Calu3 (cell line): ENCODE results near the gene NEDD4L. TPM values are rescaled to one million over a fixed set of nuclear protein-coding genes. Genes with fewer than 3 reads are reported as not detected.

Experiments used
- BruUV-seq: library from RNA; stranded (reverse); fragments of 400-500 nt; replicated peaks from 2 replicates; lab custom pipeline; 2021; lab: Mats Ljungman, UMichigan
- CTCF ChIA-PET: fragments of 300-600 bp; sonication (Branson Sonifier 250); formaldehyde crosslinking; loops from one replicate; lab custom pipeline; 2022; ENCODE audit warnings: antibody characterized with exemption; lab: Charles Lee
- DNase-seq: peaks from one replicate; pipeline ENCODE4 v3.0.0; 2022
- H3K27ac Mint-ChIP-seq: one replicate; pipeline ENCODE4 v1.8.0; 2022; ENCODE audit warnings: mixed read lengths; ENCODE audit not compliant: unreplicated experiment
- H3K27me3 Mint-ChIP-seq: one replicate; pipeline ENCODE4 v1.8.0; 2022; ENCODE audit warnings: mixed read lengths; ENCODE audit not compliant: unreplicated experiment
- H3K36me3 Mint-ChIP-seq: one replicate; pipeline ENCODE4 v1.8.0; 2022; ENCODE audit warnings: mild to moderate bottlenecking, moderate library complexity, mixed read lengths; ENCODE audit not compliant: insufficient read depth, unreplicated experiment
- H3K4me1 Mint-ChIP-seq: one replicate; pipeline ENCODE4 v1.8.0; 2022; ENCODE audit warnings: mild to moderate bottlenecking, low read depth, mixed read lengths; ENCODE audit not compliant: unreplicated experiment
- H3K4me3 Mint-ChIP-seq: one replicate; pipeline ENCODE4 v1.8.0; 2022; ENCODE audit warnings: mild to moderate bottlenecking, low read depth, moderate library complexity, mixed read lengths; ENCODE audit not compliant: unreplicated experiment
- H3K9me3 Mint-ChIP-seq: one replicate; pipeline ENCODE4 v1.8.0; 2022; ENCODE audit warnings: low read depth, mixed read lengths; ENCODE audit not compliant: unreplicated experiment
- CTCF ChIP-seq: fragments of 200-600 bp; IDR thresholded peaks from one replicate; pipeline ENCODE4 v1.8.0; 2022; ENCODE audit warnings: antibody characterized with exemption; ENCODE audit not compliant: unreplicated experiment
- intact Hi-C: fragments of 100-400 bp; cut with micrococcal nuclease; formaldehyde crosslinking; loops from one replicate; pipeline ENCODE4 v1.10.0; 2022; ENCODE audit not compliant: unreplicated experiment
- total RNA-seq: library from RNA; stranded (reverse); gene quantifications from 2 replicates; pipeline ENCODE4 v1.2.3, GENCODE V29; 2022

Gene NEDD4L
- total RNA-seq, 1 experiment from 2014 or later: 213 TPM

GRCh38 chr18:58388736-58389135 lies 344.7 kb downstream of the NEDD4L start:
- no peaks in the 10 kb centered on the region for H3K9me3 Mint-ChIP-seq
- TF ChIP-seq CTCF: no peak
- no TSS peak for BruUV-seq
- intact Hi-C loops: no loop called here
- H3K4me3 Mint-ChIP-seq: no peak overlapping the region
- peaks cover 67% of the 10 kb centered on the region for H3K36me3 Mint-ChIP-seq
- no peaks in the 10 kb centered on the region for H3K4me1 Mint-ChIP-seq
- H3K27me3 Mint-ChIP-seq: no peaks in the 10 kb centered on the region
- H3K27ac Mint-ChIP-seq: peak overlapping the region; percentile 79
- DNase-seq: no peak
- CTCF ChIA-PET: no interaction called here

DNA sequence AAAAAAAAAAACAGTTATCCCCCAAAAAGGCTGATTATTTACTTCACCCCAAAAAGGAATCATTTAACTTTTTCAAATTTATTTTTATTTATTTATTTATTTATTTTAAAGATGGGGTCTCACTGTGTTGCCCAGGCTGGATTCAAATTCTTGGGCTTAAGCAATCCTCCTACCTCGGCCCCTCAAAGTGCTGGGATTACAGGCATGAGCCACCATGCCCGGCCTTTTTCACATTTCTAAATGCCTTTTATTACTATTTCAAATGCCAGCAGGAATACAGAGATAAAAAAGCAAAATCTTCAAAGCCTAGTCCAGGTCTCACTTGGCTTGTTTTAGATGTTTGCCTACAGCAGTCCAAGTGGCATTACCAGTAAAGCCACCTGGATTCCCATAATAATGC lies 345.7 kb downstream of the NEDD4L start:
- H3K4me1 Mint-ChIP-seq: no peaks in the 10 kb centered on the region
- H3K4me3 Mint-ChIP-seq: no peak overlapping the region
- intact Hi-C loops: no loop called here
- DNase-seq: no peak
- CTCF ChIA-PET: interaction anchor here (0.6 kb wide), 1 partner anchor 180 kb away, joined by 5 read pairs; no protein-coding TSS in a partner anchor
- H3K36me3 Mint-ChIP-seq: peaks cover 61% of the 10 kb centered on the region
- H3K27me3 Mint-ChIP-seq: no peaks in the 10 kb centered on the region
- no peak for TF ChIP-seq CTCF
- H3K27ac Mint-ChIP-seq: no peak overlapping the region
- no TSS peak for BruUV-seq
- H3K9me3 Mint-ChIP-seq: no peaks in the 10 kb centered on the region

GRCh38 chr18:58390399-58390798 lies 346.4 kb downstream of the NEDD4L start:
- Mint-ChIP-seq H3K9me3 (no peaks in the 10 kb centered on the region), H3K4me3 (no peak overlapping the region), H3K36me3 (peaks cover 67% of the 10 kb centered on the region), H3K4me1 (no peaks in the 10 kb centered on the region), H3K27ac (no peak overlapping the region), H3K27me3 (no peaks in the 10 kb centered on the region)
- intact Hi-C loops: no loop called here
- DNase-seq: no peak
- CTCF ChIA-PET: no interaction called here
- BruUV-seq: no TSS peak
- TF ChIP-seq CTCF: no peak

DNA sequence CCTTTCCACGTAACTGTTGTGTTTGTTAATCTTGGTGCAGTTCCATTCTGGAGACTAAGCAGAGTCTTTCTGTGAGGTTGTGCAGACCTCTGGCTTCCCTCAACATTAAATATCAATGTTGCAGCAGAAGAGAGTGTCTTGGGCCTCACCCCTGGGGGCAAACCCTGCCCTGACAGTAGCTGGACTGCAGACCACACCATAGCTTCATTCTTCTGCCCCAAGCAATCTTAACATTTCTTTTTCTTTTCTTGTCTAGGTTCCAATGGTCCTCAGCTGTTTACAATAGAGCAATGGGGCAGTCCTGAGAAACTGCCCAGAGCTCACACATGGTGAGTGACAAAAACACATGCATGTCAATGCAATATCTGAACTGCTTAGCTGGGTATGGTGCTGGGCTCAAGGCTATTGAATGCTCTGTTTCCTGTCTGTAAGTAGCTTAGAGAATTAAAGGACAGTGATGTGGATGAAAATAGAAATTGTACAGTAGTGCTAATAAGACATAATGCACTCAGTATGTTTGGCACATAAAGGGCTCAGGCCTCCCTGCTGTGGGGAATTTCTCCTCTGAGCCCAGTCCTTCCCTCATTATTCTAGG lies 347.3 kb downstream of the NEDD4L start:
- TF ChIP-seq CTCF: no peak
- peaks cover 75% of the 10 kb centered on the region for H3K36me3 Mint-ChIP-seq
- no peak overlapping the region for H3K27ac Mint-ChIP-seq
- no peaks in the 10 kb centered on the region for H3K9me3 Mint-ChIP-seq
- BruUV-seq: no TSS peak
- H3K27me3 Mint-ChIP-seq: no peaks in the 10 kb centered on the region
- no peak overlapping the region for H3K4me3 Mint-ChIP-seq
- CTCF ChIA-PET: no interaction called here
- intact Hi-C loops: no loop called here
- no peak for DNase-seq
- no peaks in the 10 kb centered on the region for H3K4me1 Mint-ChIP-seq
